22Rv1 (cell line): ENCODE results near the gene ST3GAL2.

ENCODE experiments used
- CTCF ChIP-seq: fragments of 450-650 bp; IDR thresholded peaks from 2 replicates; pipeline ENCODE4 v1.5.1; 2017; ENCODE audit warnings: mild to moderate bottlenecking
- ZFX ChIP-seq: fragments of 450-650 bp; IDR thresholded peaks from 2 replicates; pipeline ENCODE4 v1.6.1; 2017; ENCODE audit warnings: antibody characterized with exemption, borderline replicate concordance

DNA sequence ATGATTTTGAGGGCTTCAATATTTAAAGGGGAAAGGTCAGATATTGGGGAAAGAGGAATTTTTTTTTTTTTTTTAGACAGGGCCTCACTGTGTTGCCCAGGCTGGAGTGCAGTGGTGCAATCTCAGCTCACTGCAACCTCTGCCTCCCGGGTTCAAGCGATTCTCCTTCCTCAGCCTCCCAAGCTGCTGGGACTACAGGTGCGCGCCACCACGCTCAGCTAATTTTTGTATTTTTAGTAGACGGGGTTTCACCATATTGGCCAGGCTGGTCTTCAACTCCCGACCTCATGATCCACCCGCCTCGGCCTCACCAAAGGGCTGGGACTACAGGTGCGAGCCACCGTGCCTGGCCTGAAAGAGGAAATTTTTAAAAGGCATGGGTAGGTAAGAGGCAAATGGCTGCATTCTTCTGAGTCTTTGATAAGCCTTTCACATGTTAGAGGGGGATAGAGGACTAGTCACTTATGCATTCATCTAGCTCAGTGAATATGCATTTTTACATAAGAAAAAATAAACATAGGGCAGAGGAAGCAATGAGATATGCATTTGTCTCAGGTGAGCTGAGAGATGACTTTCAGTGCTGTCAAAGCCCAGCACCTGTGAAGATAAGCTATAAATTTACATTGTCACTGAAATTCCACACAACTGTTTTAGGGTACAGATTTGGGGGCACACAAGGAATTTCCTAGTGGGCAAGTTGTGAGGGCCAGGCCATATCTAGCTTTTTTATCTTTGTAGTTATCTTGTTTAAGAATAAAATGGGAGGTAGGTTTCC, 14.4 kb upstream of the ST3GAL2 start:
- TF ChIP-seq CTCF, result no peak
- TF ChIP-seq ZFX, result no peak
